CD14-positive monocyte (primary cell): ENCODE data around the gene RBFOX1. TPM values are rescaled to one million over a fixed set of nuclear protein-coding genes. Genes with fewer than 3 reads are reported as not detected.

Source experiments
- DNase-seq, 3 donors: peaks; one replicate each; pipeline ENCODE4 v3.0.0-alpha.2; 2011 to 2022
- H2AFZ ChIP-seq: 2 replicates; pipeline ENCODE4 v1.6.0; 2012; ENCODE audit warnings: mild to moderate bottlenecking, low read depth, low read length, inconsistent platforms; ENCODE audit not compliant: insufficient read depth, poor library complexity, severe bottlenecking
- H3K27ac ChIP-seq, 2 donors: 1 replicate in 1 of 2; 2 replicates in 1 of 2; pipeline ENCODE4 v1.5.1; 2012 to 2013; ENCODE audit warnings: low read length in 2 of 2, control low read depth in 1 of 2, inconsistent platforms in 1 of 2, low read depth in 1 of 2, mild to moderate bottlenecking in 1 of 2
- H3K27me3 ChIP-seq, 2 donors: one replicate each; pipeline versions ENCODE4 v1.6.0 to v1.6.1; 2011 to 2013; ENCODE audit warnings: low read length in 2 of 2; ENCODE audit not compliant: control insufficient read depth in 2 of 2, insufficient read depth in 2 of 2
- H3K36me3 ChIP-seq, 2 donors: replicated peaks in 1 of 2; 1 replicate in 1 of 2; 2 replicates in 1 of 2; pipeline versions ENCODE4 v1.5.1 to v1.6.1; 2012 to 2013; ENCODE audit warnings: low read length in 2 of 2, control low read depth in 1 of 2, inconsistent platforms in 1 of 2, mild to moderate bottlenecking in 1 of 2; ENCODE audit not compliant: insufficient read depth in 2 of 2, control insufficient read depth in 1 of 2
- H3K4me1 ChIP-seq, 2 donors: 1 replicate in 1 of 2; 2 replicates in 1 of 2; pipeline versions ENCODE4 v1.5.1 to v1.6.1; 2012 to 2013; ENCODE audit warnings: low read length in 2 of 2, control low read depth in 1 of 2, inconsistent platforms in 1 of 2, mild to moderate bottlenecking in 1 of 2, moderate library complexity in 1 of 2; ENCODE audit not compliant: insufficient read depth in 2 of 2, control insufficient read depth in 1 of 2
- H3K4me2 ChIP-seq: replicated peaks from 2 replicates; pipeline ENCODE3; 2012; ENCODE audit warnings: low read length, moderate library complexity, mild to moderate bottlenecking; ENCODE audit not compliant: poor library complexity, severe bottlenecking; ENCODE audit errors: extremely low read depth
- H3K4me3 ChIP-seq, 3 experiments: fragments of 200-600 bp in 1 of 3; sonication (generic) in 1 of 3; replicated peaks in 1 of 3; 1 replicate in 2 of 3; 2 replicates in 1 of 3; pipeline ENCODE4 v1.5.1; 2011 to 2013; ENCODE audit warnings: low read length in 3 of 3, mild to moderate bottlenecking in 3 of 3, control low read depth in 2 of 3, low read depth in 2 of 3, inconsistent platforms in 1 of 3, moderate library complexity in 1 of 3
- H3K79me2 ChIP-seq: 2 replicates; pipeline ENCODE4 v1.6.0; 2012; ENCODE audit warnings: mild to moderate bottlenecking, control low read depth, inconsistent platforms, low read length, moderate library complexity; ENCODE audit not compliant: insufficient read depth
- H3K9ac ChIP-seq: 2 replicates; pipeline ENCODE4 v1.6.0; 2017; ENCODE audit warnings: low read length, mild to moderate bottlenecking; ENCODE audit not compliant: insufficient read depth, poor library complexity, severe bottlenecking
- H3K9me3 ChIP-seq, 2 donors: replicated peaks in 1 of 2; 1 replicate in 1 of 2; 2 replicates in 1 of 2; pipeline versions ENCODE4 v1.5.1 to v1.6.1; 2012 to 2013; ENCODE audit warnings: low read length in 2 of 2, control low read depth in 1 of 2; ENCODE audit not compliant: control insufficient read depth in 1 of 2, insufficient read depth in 1 of 2
- H4K20me1 ChIP-seq: 2 replicates; pipeline ENCODE4 v1.6.0; 2012; ENCODE audit warnings: mild to moderate bottlenecking, low read length, control low read depth, moderate library complexity; ENCODE audit not compliant: insufficient read depth
- H3K27ac Mint-ChIP-seq, 7 donors: one replicate each; pipeline ENCODE4 v1.8.0; 2020; ENCODE audit warnings: mild to moderate bottlenecking in 7 of 7, mixed read lengths in 7 of 7, moderate library complexity in 6 of 7, inconsistent platforms in 2 of 7
- H3K27me3 Mint-ChIP-seq, 3 donors: one replicate each; pipeline ENCODE4 v1.8.0; 2021 to 2022; ENCODE audit warnings: low read depth in 3 of 3, mild to moderate bottlenecking in 3 of 3, mixed read lengths in 3 of 3, moderate library complexity in 3 of 3, inconsistent platforms in 1 of 3
- H3K36me3 Mint-ChIP-seq, 2 donors: one replicate each; pipeline ENCODE4 v1.8.0; 2020; ENCODE audit warnings: mixed read lengths in 2 of 2, inconsistent platforms in 1 of 2, mild to moderate bottlenecking in 1 of 2
- H3K4me1 Mint-ChIP-seq: one replicate; pipeline ENCODE4 v1.8.0; 2020; ENCODE audit warnings: mild to moderate bottlenecking, mixed read lengths
- H3K4me3 Mint-ChIP-seq, 2 donors: one replicate each; pipeline ENCODE4 v1.8.0; 2020; ENCODE audit warnings: mild to moderate bottlenecking in 2 of 2, mixed read lengths in 2 of 2, moderate library complexity in 1 of 2
- H3K9me3 Mint-ChIP-seq, 7 donors: one replicate each; pipeline ENCODE4 v1.8.0; 2020 to 2022; ENCODE audit warnings: mixed read lengths in 7 of 7, mild to moderate bottlenecking in 6 of 7, moderate library complexity in 6 of 7, inconsistent platforms in 2 of 7
- WGBS: methylation state at CpG from one replicate; pipeline ENCODE4 v1.1.5; 2013; ENCODE audit warnings: missing lambda C conversion rate; ENCODE audit not compliant: insufficient coverage; 5-methylcytosine and 5-hydroxymethylcytosine counted together
- intact Hi-C, 2 donors: fragments of 100-400 bp; cut with micrococcal nuclease; formaldehyde crosslinking; loops; one replicate each; pipeline versions ENCODE4 v1.15.0 to v1.15.1; 2023
- polyA plus RNA-seq, 3 donors: library from polyadenylated mRNA; depleted of rRNA in 1 of 3; unstranded in 2 of 3; stranded (reverse) in 1 of 3; fragments of 300-500 nt in 2 of 3; fragments of >200 nt in 1 of 3; fragmentation: Illumina TruSeq in 2 of 3; gene quantifications; 1 replicate in 2 of 3; 2 replicates in 1 of 3; pipeline ENCODE4 v1.2.3, GENCODE V29; 2012 to 2021
- TF ChIP-seq, protein P1 (sequence below): fragments of 200-600 bp; IDR thresholded peaks from one replicate; pipeline ENCODE4 v1.8.0; 2022; ENCODE audit warnings: antibody characterized with exemption, mild to moderate bottlenecking

RBFOX1 gene
- polyA plus RNA-seq, 3 donors: not detected

DNA sequence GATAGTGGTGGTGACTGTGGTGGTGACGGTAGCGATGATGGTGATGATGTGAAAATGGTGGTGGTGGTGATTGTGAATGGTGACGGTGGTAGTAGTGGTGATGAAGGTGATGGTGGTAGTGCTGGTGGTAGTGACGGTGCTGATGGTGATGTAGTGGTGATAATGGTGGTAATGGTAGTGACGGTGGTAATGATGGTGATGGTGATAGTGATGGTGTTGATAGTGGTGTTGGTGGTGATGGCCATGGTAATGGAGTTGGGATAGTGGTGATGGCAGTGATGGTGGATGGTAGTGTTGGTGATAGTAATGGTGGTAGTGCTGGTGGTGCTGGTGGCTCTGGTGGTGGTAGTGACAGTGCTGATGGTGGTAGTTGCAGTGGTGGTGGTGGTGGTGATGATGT is 14.7 kb upstream of the RBFOX1 start:
- H3K4me3 Mint-ChIP-seq: no peak overlapping the region
- no peaks in the 10 kb centered on the region for H3K9me3 ChIP-seq
- TF ChIP-seq, protein P1, sequence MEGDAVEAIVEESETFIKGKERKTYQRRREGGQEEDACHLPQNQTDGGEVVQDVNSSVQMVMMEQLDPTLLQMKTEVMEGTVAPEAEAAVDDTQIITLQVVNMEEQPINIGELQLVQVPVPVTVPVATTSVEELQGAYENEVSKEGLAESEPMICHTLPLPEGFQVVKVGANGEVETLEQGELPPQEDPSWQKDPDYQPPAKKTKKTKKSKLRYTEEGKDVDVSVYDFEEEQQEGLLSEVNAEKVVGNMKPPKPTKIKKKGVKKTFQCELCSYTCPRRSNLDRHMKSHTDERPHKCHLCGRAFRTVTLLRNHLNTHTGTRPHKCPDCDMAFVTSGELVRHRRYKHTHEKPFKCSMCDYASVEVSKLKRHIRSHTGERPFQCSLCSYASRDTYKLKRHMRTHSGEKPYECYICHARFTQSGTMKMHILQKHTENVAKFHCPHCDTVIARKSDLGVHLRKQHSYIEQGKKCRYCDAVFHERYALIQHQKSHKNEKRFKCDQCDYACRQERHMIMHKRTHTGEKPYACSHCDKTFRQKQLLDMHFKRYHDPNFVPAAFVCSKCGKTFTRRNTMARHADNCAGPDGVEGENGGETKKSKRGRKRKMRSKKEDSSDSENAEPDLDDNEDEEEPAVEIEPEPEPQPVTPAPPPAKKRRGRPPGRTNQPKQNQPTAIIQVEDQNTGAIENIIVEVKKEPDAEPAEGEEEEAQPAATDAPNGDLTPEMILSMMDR: no peak
- H3K4me3 ChIP-seq: no peak overlapping the region
- H3K36me3 ChIP-seq: no peaks in the 10 kb centered on the region
- peaks cover 2 to 12% (median 11%) of the 10 kb centered on the region in 3 donors for H3K27me3 Mint-ChIP-seq
- no peaks in the 10 kb centered on the region for H3K36me3 Mint-ChIP-seq
- peaks cover 0 to 3% (median 0%) of the 10 kb centered on the region in 7 donors for H3K9me3 Mint-ChIP-seq
- no peaks in the 10 kb centered on the region for H3K79me2 ChIP-seq
- no peak for DNase-seq
- WGBS: 97% methylated on average over 5 of the region's 5 CpGs
- peaks cover 0 to 6% of the 10 kb centered on the region in 2 donors for H3K27me3 ChIP-seq
- intact Hi-C loops: no loop called here
- H3K4me1 ChIP-seq: no peaks in the 10 kb centered on the region
- H3K9ac ChIP-seq: no peak overlapping the region
- H3K4me2 ChIP-seq: no peak overlapping the region
- no peaks in the 10 kb centered on the region for H3K4me1 Mint-ChIP-seq
- no peak overlapping the region for H2AFZ ChIP-seq
- no peak overlapping the region for H3K27ac ChIP-seq
- H3K27ac Mint-ChIP-seq: no peak overlapping the region
- H4K20me1 ChIP-seq: no peaks in the 10 kb centered on the region

DNA sequence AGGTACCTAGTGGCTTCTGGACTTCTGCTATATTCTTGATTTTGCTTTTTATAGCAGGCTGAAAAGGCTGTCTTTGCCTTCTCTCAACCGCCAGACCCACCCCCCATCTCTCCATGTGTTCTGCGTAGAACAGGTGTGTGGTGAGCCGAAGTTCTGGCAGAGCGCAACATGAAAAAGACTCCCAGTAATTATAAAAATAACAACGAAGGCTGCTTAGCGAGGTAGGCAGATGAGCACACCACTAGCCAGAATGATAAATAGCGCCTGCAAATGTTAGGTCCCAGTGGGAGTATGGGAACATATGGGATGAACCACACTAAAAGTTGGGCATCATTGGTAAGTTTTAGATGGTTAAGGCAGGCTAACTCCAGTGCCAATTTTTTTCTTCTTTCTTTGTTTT is 14.0 kb upstream of the RBFOX1 start:
- H3K9me3 Mint-ChIP-seq: peaks cover 0 to 2% (median 0%) of the 10 kb centered on the region in 7 donors
- intact Hi-C loops: no loop called here
- Histone ChIP-seq H3K9ac (no peak overlapping the region), H3K4me2 (no peak overlapping the region), H3K9me3 (no peaks in the 10 kb centered on the region), H3K4me1 (no peaks in the 10 kb centered on the region), H3K79me2 (no peaks in the 10 kb centered on the region), H3K36me3 (no peaks in the 10 kb centered on the region), H3K27ac (no peak overlapping the region), H4K20me1 (no peaks in the 10 kb centered on the region), H3K27me3 (peaks cover 0 to 6% of the 10 kb centered on the region in 2 donors), H2AFZ (no peak overlapping the region), H3K4me3 (no peak overlapping the region)
- H3K4me1 Mint-ChIP-seq: no peaks in the 10 kb centered on the region
- H3K36me3 Mint-ChIP-seq: no peaks in the 10 kb centered on the region
- no CpG with 5 or more reads among the region's 7 CpGs for WGBS
- no peak for DNase-seq
- TF ChIP-seq, protein P1: no peak
- H3K4me3 Mint-ChIP-seq: no peak overlapping the region
- H3K27me3 Mint-ChIP-seq: peaks cover 0 to 12% (median 9%) of the 10 kb centered on the region in 3 donors
- no peak overlapping the region for H3K27ac Mint-ChIP-seq
